GM18951 (cell line): ENCODE data around the gene ADD2.
"Not testable (repeated sequence)": the region's sequence is repeated elsewhere in the genome, so short reads cannot be mapped to it uniquely, and the experiment has no call there.

Experiments
- POLR2A ChIP-seq: IDR thresholded peaks from 4 replicates; pipeline ENCODE4 v1.6.1; 2011; ENCODE audit warnings: mild to moderate bottlenecking; ENCODE audit not compliant: insufficient read length, insufficient read depth; ENCODE audit errors: extremely low read depth
- in situ Hi-C: fragments of 300-500 bp; cut with MboI; formaldehyde crosslinking; loops from one replicate; pipeline ENCODE4 v1.12.0; 2022; ENCODE audit warnings: low sequenced_read_pairs, mixed read lengths, inconsistent platforms; ENCODE audit not compliant: unreplicated experiment

Gene ADD2, protein sequence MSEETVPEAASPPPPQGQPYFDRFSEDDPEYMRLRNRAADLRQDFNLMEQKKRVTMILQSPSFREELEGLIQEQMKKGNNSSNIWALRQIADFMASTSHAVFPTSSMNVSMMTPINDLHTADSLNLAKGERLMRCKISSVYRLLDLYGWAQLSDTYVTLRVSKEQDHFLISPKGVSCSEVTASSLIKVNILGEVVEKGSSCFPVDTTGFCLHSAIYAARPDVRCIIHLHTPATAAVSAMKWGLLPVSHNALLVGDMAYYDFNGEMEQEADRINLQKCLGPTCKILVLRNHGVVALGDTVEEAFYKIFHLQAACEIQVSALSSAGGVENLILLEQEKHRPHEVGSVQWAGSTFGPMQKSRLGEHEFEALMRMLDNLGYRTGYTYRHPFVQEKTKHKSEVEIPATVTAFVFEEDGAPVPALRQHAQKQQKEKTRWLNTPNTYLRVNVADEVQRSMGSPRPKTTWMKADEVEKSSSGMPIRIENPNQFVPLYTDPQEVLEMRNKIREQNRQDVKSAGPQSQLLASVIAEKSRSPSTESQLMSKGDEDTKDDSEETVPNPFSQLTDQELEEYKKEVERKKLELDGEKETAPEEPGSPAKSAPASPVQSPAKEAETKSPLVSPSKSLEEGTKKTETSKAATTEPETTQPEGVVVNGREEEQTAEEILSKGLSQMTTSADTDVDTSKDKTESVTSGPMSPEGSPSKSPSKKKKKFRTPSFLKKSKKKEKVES

DNA sequence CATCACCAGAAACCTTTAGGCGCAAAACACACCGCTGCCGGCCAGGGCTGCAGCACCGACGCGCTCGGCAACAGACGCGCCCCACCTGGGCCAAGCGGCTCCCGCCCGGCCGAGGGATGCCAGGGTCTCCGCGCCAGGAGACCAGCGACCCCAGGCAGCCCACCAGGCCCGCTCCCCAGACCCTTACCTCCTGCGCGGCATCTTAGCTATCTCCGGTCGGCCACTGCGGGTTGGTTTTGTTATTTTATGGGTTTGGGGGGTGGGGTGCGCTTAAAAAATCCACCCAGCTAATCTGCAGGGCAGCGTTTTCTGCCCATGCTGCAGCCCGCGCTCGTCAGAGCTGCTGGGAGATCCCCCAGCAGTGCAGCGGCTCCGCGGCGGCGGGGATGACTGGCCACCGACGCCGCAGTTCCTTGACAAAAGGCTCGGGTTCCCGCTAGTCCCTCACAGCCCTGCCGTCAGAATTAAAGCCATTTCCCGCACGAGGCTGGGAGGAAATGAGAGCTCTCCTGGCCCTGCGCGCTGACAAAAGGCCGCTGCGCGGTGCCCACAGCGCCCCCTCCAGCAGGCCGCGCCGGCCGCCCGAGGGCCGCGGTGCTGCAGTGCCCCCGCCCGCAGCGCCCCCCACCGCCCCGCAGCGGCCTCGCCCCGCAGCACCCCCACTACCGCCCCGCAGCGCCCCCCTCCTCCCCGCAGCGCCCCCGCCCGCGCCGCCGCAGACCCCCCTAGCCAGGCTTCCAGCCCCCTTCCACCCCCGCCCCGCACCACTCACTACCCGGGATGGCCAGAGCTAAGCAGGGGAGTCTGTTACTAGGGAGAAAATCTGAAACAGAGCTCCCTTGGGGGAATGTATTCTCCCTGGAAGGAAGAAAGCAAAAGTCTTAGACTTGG lies at the start of gene ADD2:
TSS of gene ADD2 (minus strand) at position 502 of the 891 bp plus-strand sequence. CDS start 61,792 bp downstream, outside the sequence.
- in situ Hi-C loops: no loop called here
- no peak for TF ChIP-seq POLR2A

DNA sequence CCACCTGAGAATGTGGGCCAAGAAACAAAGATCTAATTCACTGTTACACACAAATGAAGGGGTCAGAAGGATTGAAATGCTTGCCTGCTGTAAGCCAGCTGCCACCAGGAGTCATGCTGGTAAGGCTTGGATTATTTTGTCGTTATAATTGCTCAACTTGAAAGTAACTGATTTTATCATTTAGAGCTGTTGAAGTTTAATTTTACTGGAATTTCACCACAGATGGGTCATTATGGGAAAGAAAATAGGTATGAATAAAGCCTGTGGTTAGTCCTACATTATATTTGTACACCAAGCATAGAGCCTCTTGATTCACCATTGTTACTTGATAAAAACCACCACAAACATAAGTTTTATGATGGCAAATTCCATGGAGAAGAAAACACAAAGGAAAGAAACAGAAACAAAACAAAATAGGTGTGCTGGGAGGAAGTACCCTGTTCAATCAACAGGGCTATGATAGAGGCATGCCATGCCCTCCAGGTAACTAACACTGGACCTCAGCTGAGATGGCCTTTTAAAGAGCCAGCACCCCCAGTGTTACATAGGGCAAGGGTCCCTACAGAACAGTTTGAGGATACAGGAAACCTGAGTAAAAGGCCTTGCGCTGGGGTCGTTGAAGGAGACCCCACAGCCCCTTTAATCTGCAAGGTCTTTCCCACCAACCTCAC lies 49.4 kb upstream of the ADD2 start:
- in situ Hi-C loops: no loop called here
- no peak for TF ChIP-seq POLR2A

- TF ChIP-seq POLR2A: no peak
- in situ Hi-C loops: no loop called here
These were observed 48.7 kb upstream of the ADD2 start for GRCh38 chr2:70816726-70817125.

DNA sequence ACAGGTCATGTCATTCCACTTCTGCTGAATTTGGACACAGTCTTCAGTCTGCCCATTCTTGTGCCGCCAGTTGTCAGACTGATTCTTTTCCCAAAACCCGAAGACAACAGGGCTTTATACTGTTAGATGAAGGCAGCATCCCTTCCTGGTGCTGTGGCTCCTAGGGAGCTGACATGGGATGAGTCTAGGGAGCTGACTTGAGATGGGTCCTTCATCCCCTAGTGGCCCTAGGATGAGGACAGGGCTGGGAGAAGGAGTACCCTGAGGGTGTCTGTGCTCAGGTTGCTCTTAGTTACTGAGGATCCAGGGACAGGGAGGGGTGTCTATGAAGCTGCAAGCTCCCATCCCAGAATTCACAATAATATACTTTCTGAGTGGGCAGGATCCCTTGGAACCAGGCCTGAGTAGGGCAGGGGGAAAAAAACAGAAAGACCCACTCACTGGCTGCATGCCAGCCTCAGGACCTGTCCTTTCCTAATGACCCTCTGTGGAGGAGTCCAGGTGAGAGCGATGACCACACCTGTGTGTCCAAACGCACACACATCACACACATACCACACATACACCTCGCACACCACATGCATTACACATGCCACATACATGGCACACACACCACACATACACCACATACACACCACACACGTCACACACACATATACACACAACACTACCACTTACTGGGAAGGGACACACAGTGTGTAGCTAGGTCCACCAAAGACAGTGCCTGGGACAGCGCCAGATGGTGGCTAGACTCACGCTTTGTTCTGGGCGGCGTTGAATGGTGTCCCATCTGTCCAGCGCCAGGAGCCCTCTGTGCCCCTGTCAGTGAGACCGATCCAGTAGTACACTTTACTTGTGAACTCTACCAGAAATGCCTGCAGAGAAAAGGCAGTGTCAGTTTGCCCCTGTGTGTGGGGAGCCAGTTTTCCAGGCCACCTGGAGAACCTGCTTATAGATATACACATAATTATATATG lies 41.3 kb upstream of the ADD2 start:
- in situ Hi-C loops: no loop called here
- no peak for TF ChIP-seq POLR2A

GRCh38 chr2:70807828-70808118 lies 39.8 kb upstream of the ADD2 start:
- in situ Hi-C loops: no loop called here
- no peak for TF ChIP-seq POLR2A

DNA sequence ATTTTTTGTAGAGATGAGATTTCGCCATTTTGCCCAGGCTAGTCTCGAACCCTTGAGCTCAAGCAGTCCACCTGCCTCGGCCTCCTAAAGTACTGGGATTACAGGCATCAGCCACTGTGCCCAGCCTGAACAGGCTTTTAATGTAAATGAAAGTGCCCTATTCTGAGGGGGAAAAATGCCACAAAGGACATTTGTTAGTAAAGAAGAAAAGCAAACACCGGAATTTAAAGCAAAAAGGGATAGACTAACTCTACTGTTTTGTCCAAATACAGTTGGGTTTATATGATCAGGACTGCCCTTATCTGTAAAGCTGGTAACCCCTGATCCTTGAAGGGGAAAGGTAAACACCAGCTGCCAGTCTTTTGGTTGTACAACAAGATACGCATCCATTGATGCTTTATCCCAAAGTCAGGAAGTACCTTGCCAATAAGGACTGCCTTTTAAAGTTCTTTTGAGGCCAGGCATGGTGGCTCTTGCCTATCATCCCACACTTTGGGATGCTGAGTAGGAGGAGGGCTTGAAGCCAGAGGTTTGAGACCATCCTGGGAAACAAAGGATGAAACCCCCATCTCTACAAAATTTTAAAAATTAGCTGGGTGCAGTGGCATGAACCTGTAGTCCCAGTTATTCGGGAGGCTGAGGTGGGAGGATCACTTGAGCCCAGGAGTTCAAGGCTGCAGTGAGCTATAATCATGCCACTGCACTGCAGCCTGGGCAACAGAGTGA lies 39.3 kb upstream of the ADD2 start:
- in situ Hi-C loops: no loop called here
- no peak for TF ChIP-seq POLR2A

- in situ Hi-C loops: no loop called here
- TF ChIP-seq POLR2A: no peak
These were observed 38.6 kb upstream of the ADD2 start for GRCh38 chr2:70806620-70807019.

DNA sequence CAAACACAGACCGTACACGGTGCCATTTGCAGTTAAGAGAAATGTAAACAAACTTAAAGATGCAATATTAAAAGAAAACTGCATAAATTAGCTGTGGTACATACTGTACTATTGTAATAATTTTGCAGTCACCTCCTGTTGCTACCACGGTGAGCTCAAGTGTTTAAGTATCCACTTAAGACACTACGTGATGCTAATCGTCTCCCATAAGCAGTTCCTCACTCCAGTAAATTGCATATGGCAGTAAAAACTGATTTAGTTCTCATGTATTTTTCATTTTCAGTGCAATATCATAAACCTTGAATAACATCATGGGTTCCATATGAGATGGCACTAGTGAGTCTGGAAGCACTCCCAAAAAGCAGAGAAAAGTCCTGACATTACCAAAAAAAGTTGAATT lies 38.0 kb upstream of the ADD2 start:
- no peak for TF ChIP-seq POLR2A
- in situ Hi-C loops: no loop called here

GRCh38 chr2:70801607-70802263 lies 33.7 kb upstream of the ADD2 start:
- no peak for TF ChIP-seq POLR2A
- in situ Hi-C loops: no loop called here

DNA sequence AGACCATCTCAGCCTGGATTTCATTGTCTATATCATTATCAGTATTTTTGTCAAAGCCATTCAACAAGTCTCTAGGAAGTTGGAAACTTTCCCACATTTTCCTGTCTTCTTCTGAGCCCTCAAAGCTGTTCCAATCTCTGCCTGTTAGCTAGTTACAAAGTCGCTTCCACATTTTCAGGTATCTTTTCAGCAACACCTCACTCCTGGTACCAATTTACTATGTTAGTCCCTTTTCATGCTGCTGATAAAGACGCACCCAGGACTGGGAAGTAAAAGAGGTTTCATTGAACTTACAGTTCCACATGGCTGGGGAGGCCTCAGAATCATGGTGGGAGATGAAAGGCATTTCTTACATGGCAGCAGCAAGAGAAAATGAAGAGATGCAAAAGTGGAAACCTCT lies 31.7 kb upstream of the ADD2 start:
- in situ Hi-C loops: no loop called here

DNA sequence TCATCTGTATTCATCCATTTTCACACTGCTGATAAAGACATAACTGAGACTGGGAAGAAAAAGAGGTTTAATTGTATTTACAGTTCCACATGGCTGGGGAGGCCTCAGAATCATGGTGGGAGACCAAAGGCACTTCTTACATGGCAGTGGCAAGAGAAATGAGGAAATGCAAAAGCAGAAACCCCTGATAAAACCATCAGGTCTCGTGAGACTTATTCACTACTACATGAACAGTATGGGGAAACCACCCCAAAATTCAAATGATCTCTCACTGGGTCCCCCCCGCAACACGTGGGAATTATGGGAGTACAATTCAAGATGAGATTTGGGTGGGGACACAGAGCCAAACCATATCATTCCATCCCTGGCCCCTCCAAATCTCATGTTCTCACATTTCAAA lies 30.0 kb upstream of the ADD2 start:
- in situ Hi-C loops: not testable (repeated sequence)

More for the DNA sequence above, 31.7 kb upstream of the ADD2 start:
- no peak for TF ChIP-seq POLR2A
